H1 (cell line): ENCODE data around the gene TMEM9B. TPM values are rescaled to one million over a fixed set of nuclear protein-coding genes. Genes with fewer than 3 reads are reported as not detected.

Experiments used
- ASH2L ChIP-seq: fragments of 200-600, 300-600 bp; sonication (generic); IDR thresholded peaks from one replicate; pipeline ENCODE4 v1.7.1; 2017; ENCODE audit warnings: low read length
- CBX5 ChIP-seq: fragments of 300-800, 300-1000 bp; sonication (generic); IDR thresholded peaks from 2 replicates; pipeline ENCODE4 v1.7.1; 2016; ENCODE audit warnings: antibody characterized with exemption, low read length, low read depth
- CHD2 ChIP-seq: IDR thresholded peaks from 2 replicates; pipeline ENCODE4 v1.6.1; 2012; ENCODE audit warnings: low read length, improper control_type of control experiment
- EP300 ChIP-seq, 2 experiments: IDR thresholded peaks; 1 replicate in 1 of 2; 2 replicates in 1 of 2; pipeline ENCODE4 v1.6.1; 2011 to 2012; ENCODE audit warnings: low read depth in 2 of 2, low read length in 2 of 2, mild to moderate bottlenecking in 2 of 2, borderline replicate concordance in 1 of 2, inconsistent platforms in 1 of 2, moderate library complexity in 1 of 2
- GTF2F1 ChIP-seq: IDR thresholded peaks from 2 replicates; pipeline ENCODE4 v1.6.1; 2012; ENCODE audit warnings: low read depth, low read length, improper control_type of control experiment, borderline replicate concordance
- HDAC2 ChIP-seq, 2 experiments: fragments of 300-600 bp in 1 of 2; sonication (generic) in 1 of 2; IDR thresholded peaks; 2 replicates each; pipeline ENCODE4 v1.6.1; 2011 to 2012; ENCODE audit warnings: low read depth in 2 of 2, low read length in 2 of 2, mild to moderate bottlenecking in 2 of 2, moderate library complexity in 2 of 2, borderline replicate concordance in 1 of 2, inconsistent platforms in 1 of 2
- JUND ChIP-seq: IDR thresholded peaks from 2 replicates; pipeline ENCODE4 v1.6.1; 2011; ENCODE audit warnings: mild to moderate bottlenecking, improper control_type of control experiment, low read length
- POLR2A ChIP-seq, 2 experiments: IDR thresholded peaks; 1 replicate in 1 of 2; 2 replicates in 1 of 2; pipeline ENCODE4 v1.6.1; 2011; ENCODE audit warnings: low read depth in 2 of 2, low read length in 2 of 2, mild to moderate bottlenecking in 2 of 2; ENCODE audit errors: control extremely low read depth in 1 of 2
- POLR2AphosphoS5 ChIP-seq: IDR thresholded peaks from 2 replicates; pipeline ENCODE4 v1.6.1; 2011; ENCODE audit warnings: low read depth, low read length
- RAD21 ChIP-seq, 2 experiments: IDR thresholded peaks in 1 of 2; conservative IDR thresholded peaks in 1 of 2; 2 replicates each; pipeline ENCODE4 v1.6.1; 2011; ENCODE audit warnings: low read depth in 2 of 2, low read length in 2 of 2, improper control_type of control experiment in 1 of 2, inconsistent platforms in 1 of 2, mild to moderate bottlenecking in 1 of 2, moderate library complexity in 1 of 2
- RXRA ChIP-seq: IDR thresholded peaks from 2 replicates; pipeline ENCODE4 v1.6.1; 2011; ENCODE audit warnings: low read depth, mild to moderate bottlenecking, low read length, moderate library complexity; ENCODE audit not compliant: insufficient read depth
- TCF12 ChIP-seq: IDR thresholded peaks from 2 replicates; pipeline ENCODE4 v1.6.1; 2011; ENCODE audit warnings: low read depth, mild to moderate bottlenecking, low read length
- polyA plus RNA-seq, 7 experiments: library from polyadenylated mRNA; depleted of rRNA in 3 of 7; stranded (reverse) in 5 of 7; unstranded in 2 of 7; fragments of >200 nt in 5 of 7; fragments of 200-250 nt in 2 of 7; gene quantifications; 1 replicate in 5 of 7; 2 replicates in 1 of 7; 4 replicates in 1 of 7; pipeline versions ENCODE4 v1.2.1 to v1.2.3, GENCODE V29; 2011 to 2013; ENCODE audit warnings: missing spikeins in 2 of 7, mixed read lengths in 2 of 7
- total RNA-seq: library from RNA; stranded (reverse); fragmentation: NEBNext Ultra II Directional; extraction: Animal tissue kit (Norgen Biotek cat#: 25700); gene quantifications from 2 replicates; pipeline ENCODE4 v1.2.1, GENCODE V29; 2021
- TF ChIP-seq, protein P1 (sequence below): IDR thresholded peaks from 2 replicates; pipeline ENCODE4 v1.6.1; 2011; ENCODE audit warnings: low read depth, mild to moderate bottlenecking, low read length; ENCODE audit not compliant: insufficient read depth

The TMEM9B gene
- total and polyA plus RNA-seq, 2 of the 8 experiments (the other 6 are each of a cell fraction or from before 2014, with no cell fraction given): 8.3 to 9.4 TPM

DNA sequence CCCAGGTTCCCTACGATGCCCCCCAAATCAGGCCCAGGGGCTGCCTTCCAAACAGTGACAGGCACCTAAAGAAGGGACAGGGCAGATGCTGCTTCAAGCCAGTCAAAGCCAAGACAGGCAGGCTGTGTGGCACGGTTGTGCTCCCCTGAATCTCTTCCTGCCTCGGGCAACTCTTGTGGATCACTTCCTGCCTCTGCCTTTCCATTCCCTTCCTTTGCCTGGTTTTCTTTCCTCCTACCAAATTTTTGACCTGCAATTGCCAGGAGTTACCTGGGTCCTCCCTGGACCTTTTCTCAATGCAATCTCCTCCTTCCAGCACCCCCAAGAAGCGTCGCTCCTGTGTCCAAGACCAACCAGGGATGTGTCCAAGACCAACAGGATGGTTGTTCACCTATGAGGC is 37.0 kb downstream of the TMEM9B start (continued):
- TF ChIP-seq, protein P1, sequence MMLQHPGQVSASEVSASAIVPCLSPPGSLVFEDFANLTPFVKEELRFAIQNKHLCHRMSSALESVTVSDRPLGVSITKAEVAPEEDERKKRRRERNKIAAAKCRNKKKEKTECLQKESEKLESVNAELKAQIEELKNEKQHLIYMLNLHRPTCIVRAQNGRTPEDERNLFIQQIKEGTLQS: no peak
- TF ChIP-seq ASH2L (no peak), POLR2A (IDR thresholded peaks at IDR 0.05; ENCODE audit: control extremely low read depth in 1 of 2, low read depth in 2 of 2, low read length in 2 of 2) (no peak), GTF2F1 (no peak), RXRA (no peak), RAD21 (IDR thresholded peaks at IDR 0.05 in 1 of 2, conservative IDR thresholded peaks at IDR 0.05 in 1 of 2; ENCODE audit: low read depth in 2 of 2, low read length in 2 of 2) (no peak), TCF12 (no peak), CHD2 (no peak), JUND (no peak), HDAC2 (IDR thresholded peaks at IDR 0.05; ENCODE audit: borderline replicate concordance in 1 of 2, low read depth in 2 of 2, low read length in 2 of 2) (no peak), CBX5 (no peak), POLR2AphosphoS5 (no peak), EP300 (IDR thresholded peaks at IDR 0.05; ENCODE audit: borderline replicate concordance in 1 of 2, low read depth in 2 of 2, low read length in 2 of 2) (no peak)
